Effector memory CD4-positive, alpha-beta T cell (primary cell): ENCODE data around the gene SSH3.

Experiments
- DNase-seq, 3 donors: peaks; one replicate each; pipeline ENCODE4 v3.0.0-alpha.2; 2020
- H3K27ac ChIP-seq: 2 replicates; pipeline ENCODE4 v1.7.0; 2013; ENCODE audit warnings: mild to moderate bottlenecking, low read length, moderate library complexity; ENCODE audit not compliant: insufficient read depth, poor library complexity, severe bottlenecking
- H3K27me3 ChIP-seq: replicated peaks from 2 replicates; pipeline ENCODE4 v1.7.0; 2013; ENCODE audit warnings: mild to moderate bottlenecking, low read length; ENCODE audit not compliant: insufficient read depth, control insufficient read depth, poor library complexity, severe bottlenecking
- H3K36me3 ChIP-seq: 2 replicates; pipeline ENCODE4 v1.7.0; 2013; ENCODE audit warnings: mild to moderate bottlenecking, low read length, moderate library complexity; ENCODE audit not compliant: control insufficient read depth, insufficient read depth
- H3K4me1 ChIP-seq: 2 replicates; pipeline ENCODE4 v1.7.0; 2013; ENCODE audit warnings: low read length, mild to moderate bottlenecking; ENCODE audit not compliant: control insufficient read depth, insufficient read depth, poor library complexity, severe bottlenecking
- H3K4me3 ChIP-seq: 2 replicates; pipeline ENCODE4 v1.7.0; 2013; ENCODE audit warnings: low read length, low read depth, mild to moderate bottlenecking; ENCODE audit not compliant: insufficient read depth, poor library complexity, severe bottlenecking
- H3K9me3 ChIP-seq: 2 replicates; pipeline ENCODE4 v1.7.0; 2013; ENCODE audit warnings: mild to moderate bottlenecking, low read length, moderate library complexity; ENCODE audit not compliant: control insufficient read depth

SSH3 gene

DNA sequence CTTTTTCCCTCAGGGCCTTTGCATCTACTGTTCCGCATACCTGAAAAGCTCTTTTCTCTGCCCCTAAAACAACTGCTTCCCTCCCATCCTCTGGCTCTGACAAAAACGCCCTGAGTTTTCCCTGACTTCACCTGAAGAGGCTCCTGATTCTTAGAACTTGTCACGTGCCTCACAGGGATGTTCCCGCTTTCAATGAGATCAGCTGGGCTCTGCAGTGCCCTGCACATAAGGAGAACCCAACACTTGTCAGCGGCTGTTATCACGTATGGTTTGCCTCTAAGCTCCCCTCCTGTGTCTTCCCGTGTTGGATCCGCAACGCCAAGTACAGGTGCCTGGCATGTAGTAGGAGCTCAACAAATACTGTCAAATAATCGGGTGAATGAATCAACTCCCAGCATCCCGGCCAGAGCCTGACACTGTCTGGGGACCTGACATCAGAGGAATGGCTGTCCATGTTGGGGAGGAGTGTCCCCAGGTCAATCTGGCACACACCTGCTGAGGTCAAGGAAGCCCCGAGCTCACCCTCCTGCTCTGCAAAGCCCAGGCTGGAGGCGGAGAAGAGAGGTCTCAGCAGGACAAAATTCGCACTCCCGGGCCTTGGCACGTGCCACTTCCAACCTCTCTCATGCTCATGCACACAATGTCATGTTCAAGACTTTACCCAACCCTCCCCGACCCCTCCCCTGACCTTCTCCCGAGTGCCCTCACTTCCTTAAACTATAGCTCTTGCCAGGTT lies 41.2 kb upstream of the SSH3 start:
- DNase-seq: no peak
- Histone ChIP-seq H3K27me3 (no peaks in the 10 kb centered on the region), H3K36me3 (peaks cover 2% of the 10 kb centered on the region), H3K9me3 (no peaks in the 10 kb centered on the region), H3K4me1 (peaks cover 25% of the 10 kb centered on the region), H3K27ac (no peak overlapping the region), H3K4me3 (no peak overlapping the region)

DNA sequence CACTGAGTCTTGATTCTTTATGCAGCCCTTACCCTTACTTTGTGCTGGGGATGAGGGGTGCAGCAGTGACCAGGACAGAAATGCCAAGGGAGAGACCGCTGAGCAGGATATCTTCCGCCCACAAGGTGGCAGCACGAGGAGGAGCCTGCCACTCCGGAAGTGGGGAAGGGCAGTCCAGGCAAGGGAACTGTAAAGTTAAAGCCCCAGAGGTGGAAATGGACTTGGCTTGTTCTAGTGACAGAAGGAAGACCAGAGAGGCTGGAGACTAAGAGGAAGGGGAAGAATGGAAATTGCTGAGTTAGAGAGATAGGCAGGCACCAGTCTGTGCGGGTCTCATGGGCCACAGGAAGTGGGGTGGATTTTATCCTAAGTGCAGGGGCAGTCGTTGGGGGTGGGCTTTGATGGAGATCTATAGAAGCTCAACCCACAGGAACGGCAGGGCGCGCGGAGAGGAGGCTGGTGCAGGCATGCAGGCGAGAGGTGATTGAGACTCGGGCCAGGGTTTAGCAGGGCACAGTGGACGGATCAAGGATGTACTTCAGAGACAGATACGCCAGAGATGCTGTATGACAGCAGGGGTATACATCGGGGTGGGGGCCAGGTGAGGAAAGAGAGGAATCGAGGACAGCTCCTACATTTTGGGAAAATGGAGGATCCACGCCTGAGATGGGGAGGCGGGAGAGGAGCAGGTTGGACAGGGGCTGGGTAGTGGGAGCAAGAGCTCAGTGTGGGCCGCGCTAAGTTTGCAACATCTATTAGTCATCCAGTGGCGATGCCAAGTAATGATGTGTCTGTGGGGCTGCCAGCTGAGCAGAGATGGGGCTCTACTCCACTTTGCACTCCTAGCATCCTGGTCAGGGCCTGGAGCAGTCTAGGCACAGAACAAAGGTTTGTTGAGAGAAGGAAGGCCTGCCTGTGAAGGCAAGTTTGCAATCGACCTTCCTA lies 40.3 kb upstream of the SSH3 start:
- Histone ChIP-seq H3K4me1 (peaks cover 29% of the 10 kb centered on the region), H3K36me3 (no peaks in the 10 kb centered on the region), H3K4me3 (no peak overlapping the region), H3K27ac (no peak overlapping the region), H3K27me3 (no peaks in the 10 kb centered on the region), H3K9me3 (no peaks in the 10 kb centered on the region)
- DNase-seq: peak; percentile 46 to 68 (median 54)

DNA sequence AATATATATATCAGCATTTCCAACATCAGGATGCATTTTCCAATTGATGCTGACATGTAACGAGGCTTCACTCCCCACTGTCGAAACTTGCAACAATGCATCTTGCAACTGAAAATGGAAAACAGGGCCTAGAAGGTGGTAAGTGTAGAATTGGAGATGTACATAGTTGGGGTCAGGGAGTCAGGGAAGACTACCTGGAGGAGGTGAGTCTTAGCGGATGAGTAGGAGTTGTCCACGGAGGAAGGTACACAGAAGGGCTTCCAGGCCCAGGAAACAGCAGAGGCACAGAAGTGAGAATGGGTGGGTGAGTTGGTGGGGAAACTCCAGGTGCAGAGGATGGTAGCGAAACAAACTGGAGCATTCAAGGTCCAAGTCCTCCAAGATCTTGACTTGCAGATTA lies 39.1 kb upstream of the SSH3 start:
- no peaks in the 10 kb centered on the region for H3K27me3 ChIP-seq
- H3K9me3 ChIP-seq: no peaks in the 10 kb centered on the region
- no peak overlapping the region for H3K27ac ChIP-seq
- H3K4me3 ChIP-seq: no peak overlapping the region
- DNase-seq: no peak
- no peaks in the 10 kb centered on the region for H3K36me3 ChIP-seq
- H3K4me1 ChIP-seq: peaks cover 41% of the 10 kb centered on the region

DNA sequence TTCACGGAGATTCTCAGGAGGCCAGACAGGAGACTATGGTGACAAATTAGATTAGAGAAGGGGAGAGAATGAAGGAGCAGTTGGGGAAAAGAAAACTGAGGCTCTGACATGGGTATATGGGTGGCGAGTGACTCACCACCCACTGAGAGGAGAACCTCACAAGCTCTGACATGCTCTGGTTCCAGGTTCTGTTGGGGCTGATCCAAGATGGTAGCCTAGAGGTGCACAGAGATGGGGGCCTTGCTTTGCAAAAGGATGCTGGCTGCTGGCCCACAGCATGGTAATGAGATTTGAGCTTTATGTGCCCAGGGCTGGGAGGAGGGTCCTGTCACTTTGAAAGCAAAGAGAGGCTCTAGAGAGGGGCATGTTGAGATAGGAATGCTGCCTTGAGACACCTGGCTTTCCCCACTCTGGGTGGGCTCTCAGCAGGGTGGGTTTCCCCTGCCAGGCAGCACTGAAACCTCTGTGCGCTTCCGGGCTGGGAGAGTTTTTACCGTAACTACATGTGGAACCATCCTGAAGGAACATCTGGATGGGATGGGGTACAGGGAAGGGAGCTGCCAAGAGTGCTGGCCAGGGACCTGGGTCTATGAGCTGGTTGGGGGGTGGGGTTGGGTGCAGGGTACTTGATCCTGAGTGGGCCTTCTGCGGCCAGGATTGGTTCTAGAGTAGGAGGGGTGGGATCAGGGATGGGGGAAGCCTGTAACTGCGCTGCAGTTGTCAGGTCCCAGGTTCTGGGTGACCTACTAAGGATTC lies 38.3 kb upstream of the SSH3 start:
- no peak overlapping the region for H3K27ac ChIP-seq

DNA sequence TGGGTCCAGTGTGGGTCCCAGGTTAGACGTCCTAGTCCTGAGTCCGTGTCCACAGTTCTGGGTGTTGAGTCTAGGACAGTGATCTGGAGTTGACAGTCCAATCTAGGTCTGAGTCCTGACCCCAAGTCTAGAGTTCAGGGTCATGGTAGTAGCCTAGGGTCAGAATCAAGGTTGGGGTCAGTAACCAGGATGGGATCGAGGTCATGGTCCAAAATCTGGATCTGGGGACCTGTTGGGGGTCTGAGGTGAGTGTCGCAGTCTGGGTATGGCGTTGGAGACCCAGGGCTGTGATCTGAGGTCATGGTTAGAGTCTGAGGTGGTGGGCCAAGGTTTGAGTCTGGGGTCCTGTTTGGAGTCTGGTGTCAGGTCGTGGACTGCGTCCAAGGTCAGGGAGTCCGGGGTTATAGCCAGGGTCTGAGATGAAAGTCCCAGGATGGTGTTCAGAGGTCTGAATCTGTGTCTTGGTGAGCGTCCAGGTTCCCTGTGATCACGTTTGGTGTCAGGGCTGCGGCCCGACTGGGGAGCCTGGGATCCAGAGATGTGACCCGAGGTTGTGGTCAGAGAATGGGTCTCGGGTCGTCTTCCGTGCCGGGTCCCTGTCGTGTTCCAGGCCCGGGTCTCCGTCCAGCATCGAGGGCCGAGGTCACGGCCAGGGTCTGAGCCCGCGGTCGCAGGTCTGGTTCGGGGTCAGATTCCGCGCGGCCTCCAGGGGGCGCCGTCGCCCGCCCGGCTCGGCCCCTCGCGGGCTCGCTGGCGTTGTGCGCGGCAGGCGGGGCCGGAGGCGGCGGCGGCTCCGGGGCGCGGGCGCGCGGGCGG lies 37.5 kb upstream of the SSH3 start:
- H3K4me1 ChIP-seq: peaks cover 57% of the 10 kb centered on the region
- DNase-seq: peak; percentile 58 to 69 (median 58)
- H3K4me3 ChIP-seq: no peak overlapping the region
- H3K27ac ChIP-seq: peak overlapping the region; percentile 48
- H3K9me3 ChIP-seq: no peaks in the 10 kb centered on the region
- H3K36me3 ChIP-seq: no peaks in the 10 kb centered on the region
- H3K27me3 ChIP-seq: no peaks in the 10 kb centered on the region

More for the DNA sequence above, 38.3 kb upstream of the SSH3 start:
- Histone ChIP-seq H3K9me3 (no peaks in the 10 kb centered on the region), H3K36me3 (no peaks in the 10 kb centered on the region), H3K4me3 (no peak overlapping the region), H3K27me3 (no peaks in the 10 kb centered on the region), H3K4me1 (peaks cover 49% of the 10 kb centered on the region)
- DNase-seq: no peak

DNA sequence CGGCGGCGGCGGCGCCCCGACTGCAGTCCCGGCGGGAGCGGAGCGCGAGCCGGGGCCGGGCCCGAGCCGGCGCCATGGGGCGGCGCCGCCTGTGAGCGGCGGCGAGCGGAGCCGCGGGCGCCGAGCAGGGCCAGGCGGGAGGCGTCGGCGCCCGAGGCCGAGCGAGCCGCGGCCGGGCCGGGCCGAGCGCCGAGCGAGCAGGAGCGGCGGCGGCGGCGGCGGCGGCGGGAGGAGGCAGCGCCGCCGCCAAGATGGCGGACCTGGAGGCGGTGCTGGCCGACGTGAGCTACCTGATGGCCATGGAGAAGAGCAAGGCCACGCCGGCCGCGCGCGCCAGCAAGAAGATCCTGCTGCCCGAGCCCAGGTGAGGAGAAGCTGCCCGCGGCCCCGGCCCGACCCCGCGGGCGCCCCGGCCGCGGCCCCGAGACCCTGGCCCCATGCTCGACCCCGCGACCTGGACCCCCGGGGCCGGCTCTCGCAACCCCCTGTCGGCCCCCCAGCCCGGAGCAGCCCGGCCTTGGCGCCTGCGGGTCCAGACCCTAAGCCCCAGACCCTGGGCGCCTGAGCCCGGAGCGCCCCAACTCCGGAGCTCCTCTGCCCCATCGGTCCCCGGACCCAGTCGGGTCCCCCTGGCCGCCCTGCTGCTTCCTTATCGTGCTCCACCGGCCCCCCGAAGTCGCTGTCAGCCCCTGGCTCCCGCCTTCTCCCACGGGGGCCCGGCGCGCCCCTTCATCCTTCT lies 36.7 kb upstream of the SSH3 start, which contains the start of gene GRK2:
Gene GRK2 (plus strand): TSS at position 25 of the 739 bp plus-strand sequence. CDS start 227 bp downstream, at position 252.
- H3K27me3 ChIP-seq: no peaks in the 10 kb centered on the region
- DNase-seq: no peak
- H3K4me1 ChIP-seq: peaks cover 59% of the 10 kb centered on the region
- H3K36me3 ChIP-seq: no peaks in the 10 kb centered on the region
- H3K4me3 ChIP-seq: peak within 1 kb of the TSS; percentile 86
- no peaks in the 10 kb centered on the region for H3K9me3 ChIP-seq
- H3K27ac ChIP-seq: peak within 1 kb of the TSS; percentile 90

DNA sequence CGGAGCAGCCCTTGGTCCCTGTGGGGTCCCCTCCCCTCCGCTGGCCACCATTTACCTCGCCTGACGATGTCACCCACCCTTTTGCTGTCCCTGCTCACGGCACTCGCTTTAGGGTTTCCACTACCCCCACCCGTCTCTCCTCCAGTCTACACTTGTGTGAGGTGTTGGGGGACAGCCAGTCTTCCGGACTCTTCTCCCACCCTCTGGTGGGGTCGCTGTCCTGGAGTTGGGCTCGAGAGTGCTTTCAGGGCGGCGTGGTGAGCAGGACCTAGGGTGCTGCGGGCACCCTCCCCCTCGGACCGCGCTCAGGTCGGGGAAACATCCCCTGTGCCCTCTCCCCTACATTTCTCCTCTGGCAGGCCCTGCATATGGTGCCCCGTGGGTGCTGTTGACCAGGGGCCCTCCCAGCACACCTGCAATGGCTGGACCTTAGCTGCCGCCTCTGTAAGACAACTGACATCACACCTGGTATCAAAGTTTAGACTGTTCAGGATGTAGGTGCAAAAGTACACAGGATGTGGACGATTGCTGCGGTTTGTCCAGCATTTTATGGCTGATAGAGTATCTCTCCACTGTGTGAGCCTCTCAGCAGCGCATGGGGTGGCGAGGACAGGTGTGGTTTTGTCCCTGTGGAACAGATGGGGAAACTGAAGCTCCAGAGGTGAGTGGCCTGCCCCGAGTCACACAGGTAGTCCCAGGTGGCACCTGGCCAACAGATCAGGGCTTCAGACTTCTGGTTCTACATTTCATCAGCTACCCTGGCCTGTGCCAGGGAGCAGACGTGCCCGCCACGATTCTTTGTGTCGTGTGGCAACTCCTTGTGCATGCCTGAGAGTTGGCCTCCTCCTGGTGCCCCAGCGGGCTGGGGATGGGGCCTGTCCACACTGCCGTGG lies 35.9 kb upstream of the SSH3 start:
- DNase-seq: no peak
- Histone ChIP-seq H3K4me3 (peak overlapping the region; percentile 86), H3K4me1 (peaks cover 61% of the 10 kb centered on the region), H3K27me3 (no peaks in the 10 kb centered on the region), H3K36me3 (no peaks in the 10 kb centered on the region), H3K9me3 (no peaks in the 10 kb centered on the region), H3K27ac (peak overlapping the region; percentile 90)
